ENCODE results near the gene CA12. TPM values are rescaled to one million over a fixed set of nuclear protein-coding genes. Genes with fewer than 3 reads are reported as not detected.

Gene CA12
- total and polyA plus RNA-seq, 2 of the 8 experiments (the other 6 are each of a cell fraction or from before 2014, with no cell fraction given) = 4.7 to 4.9 TPM

DNA sequence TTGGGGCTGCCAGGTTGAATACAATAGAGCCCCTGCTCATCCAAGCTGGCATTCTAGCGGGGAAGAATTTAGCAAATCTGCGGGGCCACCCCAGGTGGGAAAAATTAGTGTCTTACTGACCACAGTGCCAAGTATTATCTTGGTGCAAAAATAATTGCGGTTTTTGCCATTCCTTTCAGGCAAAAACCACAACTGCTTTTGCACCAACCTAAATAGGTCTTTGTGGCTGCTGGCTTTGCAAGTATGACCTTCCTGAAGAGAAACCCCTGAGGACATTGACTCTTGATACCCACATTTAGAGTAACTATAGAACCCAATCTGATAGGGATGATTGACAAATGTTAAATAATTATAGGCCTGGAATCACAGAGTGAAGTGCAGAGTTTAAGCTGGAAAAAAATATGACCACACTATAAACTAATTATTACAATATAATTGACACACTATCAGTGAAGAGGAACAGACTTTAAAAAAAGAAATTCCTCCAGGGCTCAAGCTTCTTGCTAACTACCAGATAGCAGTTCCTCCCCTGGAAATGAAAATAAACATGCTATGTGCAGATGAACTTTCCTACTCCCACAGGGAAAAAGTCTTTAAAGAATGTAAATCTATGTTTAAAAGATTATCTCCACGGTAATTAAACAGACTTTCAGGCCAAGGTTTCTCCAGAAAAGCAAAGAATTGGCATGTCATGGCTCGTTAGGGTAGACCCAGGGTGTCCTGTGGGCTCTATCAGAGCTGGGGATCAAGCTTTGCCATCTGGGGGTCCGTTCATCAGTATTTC, 34.4 kb downstream of the CA12 start (continued):
- TF ChIP-seq, protein P1, sequence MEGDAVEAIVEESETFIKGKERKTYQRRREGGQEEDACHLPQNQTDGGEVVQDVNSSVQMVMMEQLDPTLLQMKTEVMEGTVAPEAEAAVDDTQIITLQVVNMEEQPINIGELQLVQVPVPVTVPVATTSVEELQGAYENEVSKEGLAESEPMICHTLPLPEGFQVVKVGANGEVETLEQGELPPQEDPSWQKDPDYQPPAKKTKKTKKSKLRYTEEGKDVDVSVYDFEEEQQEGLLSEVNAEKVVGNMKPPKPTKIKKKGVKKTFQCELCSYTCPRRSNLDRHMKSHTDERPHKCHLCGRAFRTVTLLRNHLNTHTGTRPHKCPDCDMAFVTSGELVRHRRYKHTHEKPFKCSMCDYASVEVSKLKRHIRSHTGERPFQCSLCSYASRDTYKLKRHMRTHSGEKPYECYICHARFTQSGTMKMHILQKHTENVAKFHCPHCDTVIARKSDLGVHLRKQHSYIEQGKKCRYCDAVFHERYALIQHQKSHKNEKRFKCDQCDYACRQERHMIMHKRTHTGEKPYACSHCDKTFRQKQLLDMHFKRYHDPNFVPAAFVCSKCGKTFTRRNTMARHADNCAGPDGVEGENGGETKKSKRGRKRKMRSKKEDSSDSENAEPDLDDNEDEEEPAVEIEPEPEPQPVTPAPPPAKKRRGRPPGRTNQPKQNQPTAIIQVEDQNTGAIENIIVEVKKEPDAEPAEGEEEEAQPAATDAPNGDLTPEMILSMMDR (IDR thresholded peaks at IDR 0.05; ENCODE audit: control extremely low read depth in 1 of 3, insufficient read depth in 1 of 3, low read depth in 1 of 3, low read length in 3 of 3) = no peak
- TF ChIP-seq SUZ12 (IDR thresholded peaks at IDR 0.05; ENCODE audit: low read length) (no peak), SIX5 (IDR thresholded peaks at IDR 0.05; ENCODE audit: low read depth, low read length) (no peak)
